IPS-18c (cell line): ENCODE data around the gene ADIRF.
"Not testable (repeated sequence)": the region's sequence is repeated elsewhere in the genome, so short reads cannot be mapped to it uniquely, and the experiment has no call there.

Source experiments
- H3K4me3 ChIP-seq: 2 replicates; pipeline ENCODE4 v1.7.0; 2013; ENCODE audit warnings: low read depth, mild to moderate bottlenecking, low read length, moderate library complexity; ENCODE audit not compliant: insufficient read depth
- H3K9me3 ChIP-seq: one replicate; pipeline ENCODE4 v1.6.1; 2013; ENCODE audit warnings: mild to moderate bottlenecking, low read length, moderate library complexity; ENCODE audit not compliant: control insufficient read depth, insufficient read depth

The ADIRF gene

DNA sequence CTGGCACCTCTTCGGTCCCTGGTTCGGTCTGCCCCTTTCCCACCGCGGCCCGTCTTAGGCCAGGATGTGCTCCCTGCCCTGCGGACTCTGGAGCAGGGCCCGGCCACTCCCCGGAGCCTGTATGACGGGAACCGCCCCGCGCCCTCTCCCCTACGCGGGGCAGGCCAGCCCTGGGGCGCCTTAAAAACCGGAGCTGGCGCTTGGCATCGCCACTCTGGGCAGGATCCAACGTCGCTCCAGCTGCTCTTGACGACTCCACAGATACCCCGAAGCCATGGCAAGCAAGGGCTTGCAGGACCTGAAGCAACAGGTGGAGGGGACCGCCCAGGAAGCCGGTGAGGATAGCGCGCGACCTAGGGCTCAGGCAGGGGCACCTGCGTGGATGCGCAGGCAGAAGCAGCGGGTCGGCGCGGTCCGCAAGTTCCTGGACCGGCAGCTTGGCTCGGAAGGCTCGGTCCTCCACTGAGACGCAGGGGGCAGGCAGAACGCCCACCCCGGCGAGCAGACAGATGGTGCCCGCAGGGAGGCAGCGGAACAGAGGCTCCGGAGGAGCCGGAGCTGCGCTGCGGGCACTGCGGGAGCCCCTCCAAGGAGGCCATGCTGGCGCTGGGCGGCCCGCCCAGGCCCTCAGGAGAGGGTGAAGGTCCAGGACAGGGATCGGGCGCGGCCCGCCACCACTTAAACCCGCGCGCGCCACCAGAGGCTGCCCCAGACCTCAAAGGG is at the start of gene ADIRF:
TSS of gene ADIRF (plus strand) at position 212 of the 723 bp plus-strand sequence. CDS start at position 275, 63 bp downstream.
- Histone ChIP-seq H3K9me3 (no peaks in the 10 kb centered on the region), H3K4me3 (no peak within 1 kb of the TSS)

DNA sequence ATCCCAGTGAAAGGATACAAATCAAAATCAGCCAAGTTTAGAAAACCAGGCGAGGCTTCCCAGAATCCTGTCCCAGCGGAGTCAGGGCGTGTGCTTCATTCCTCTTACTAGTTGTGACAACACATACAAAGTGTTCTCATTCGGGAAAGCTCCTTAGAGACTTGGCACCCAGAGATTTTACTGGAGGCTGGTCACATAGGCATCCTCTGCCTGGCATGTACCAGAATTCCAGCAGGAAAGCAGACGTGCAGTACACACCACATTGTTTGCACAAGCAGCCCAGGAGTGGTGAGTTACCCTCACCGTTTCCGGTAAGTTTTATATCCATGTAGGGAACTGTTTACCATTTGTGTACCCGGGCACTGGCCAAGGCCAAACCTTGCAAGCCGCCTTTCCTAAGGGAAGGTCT is 45.7 kb upstream of the ADIRF start:
- H3K9me3 ChIP-seq, result no peaks in the 10 kb centered on the region
- H3K4me3 ChIP-seq, result no peak overlapping the region

DNA sequence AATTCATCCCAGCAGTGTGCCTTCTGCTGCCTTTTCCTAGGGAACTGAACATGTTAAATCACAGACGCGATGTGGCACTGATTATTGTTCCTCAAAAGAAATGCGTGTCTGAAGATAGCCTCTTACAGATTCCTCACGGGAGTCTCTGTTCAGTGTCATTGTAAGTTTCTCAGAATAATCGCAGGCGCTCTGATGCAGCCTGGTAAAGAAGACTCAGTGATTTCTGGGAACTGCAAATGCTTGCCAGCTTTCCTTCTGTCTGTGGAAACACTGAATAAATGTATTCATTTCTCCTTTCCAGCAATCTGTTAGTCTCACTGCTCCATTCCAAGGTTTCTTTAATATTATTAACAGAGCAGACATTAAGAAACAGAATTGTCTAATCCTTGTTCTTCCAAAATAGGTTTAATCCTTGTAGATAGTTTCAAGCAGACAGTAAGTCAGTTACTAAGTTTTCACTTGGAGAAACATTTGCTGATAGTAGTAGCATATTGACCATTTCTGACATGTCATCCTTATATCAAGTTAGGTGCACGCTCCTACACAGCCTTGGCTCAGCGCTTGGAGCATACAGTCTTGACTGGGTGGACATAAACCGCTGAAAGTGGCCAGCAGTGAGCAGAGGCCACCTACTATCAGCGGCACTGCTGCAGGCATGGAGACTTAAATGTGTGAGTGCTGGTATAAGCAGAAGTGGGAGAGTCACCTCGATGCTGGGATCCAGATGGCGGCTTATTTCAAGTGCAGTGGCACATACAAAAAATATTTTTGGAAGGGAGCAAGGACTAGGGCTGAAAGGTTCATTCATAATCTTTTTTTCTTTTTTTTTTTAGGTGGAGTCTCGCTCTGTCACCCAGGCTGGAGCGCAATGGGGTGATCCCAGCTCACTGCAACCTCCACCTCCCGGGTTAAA is 38.6 kb upstream of the ADIRF start:
- Histone ChIP-seq H3K4me3 (no peak overlapping the region), H3K9me3 (no peaks in the 10 kb centered on the region)

DNA sequence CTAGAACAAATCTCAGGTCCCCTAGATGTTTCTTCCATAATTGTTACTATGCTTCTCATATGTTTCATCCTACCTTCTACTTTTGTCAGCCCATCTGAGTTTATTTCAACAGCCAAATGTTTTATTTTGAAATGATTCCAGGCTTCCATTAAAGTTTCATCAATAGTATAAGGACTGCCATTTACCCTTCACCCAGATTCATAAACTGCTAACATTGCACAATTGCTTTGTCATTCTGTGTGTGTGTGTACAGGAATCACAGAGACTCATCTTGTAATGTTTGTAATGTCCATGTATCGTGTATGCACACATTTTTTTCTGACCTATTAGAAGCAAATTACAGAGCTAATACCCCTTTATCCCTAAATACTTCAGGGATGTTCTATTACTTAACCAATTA is 36.4 kb upstream of the ADIRF start:
- Histone ChIP-seq H3K9me3 (no peaks in the 10 kb centered on the region), H3K4me3 (no peak overlapping the region)

DNA sequence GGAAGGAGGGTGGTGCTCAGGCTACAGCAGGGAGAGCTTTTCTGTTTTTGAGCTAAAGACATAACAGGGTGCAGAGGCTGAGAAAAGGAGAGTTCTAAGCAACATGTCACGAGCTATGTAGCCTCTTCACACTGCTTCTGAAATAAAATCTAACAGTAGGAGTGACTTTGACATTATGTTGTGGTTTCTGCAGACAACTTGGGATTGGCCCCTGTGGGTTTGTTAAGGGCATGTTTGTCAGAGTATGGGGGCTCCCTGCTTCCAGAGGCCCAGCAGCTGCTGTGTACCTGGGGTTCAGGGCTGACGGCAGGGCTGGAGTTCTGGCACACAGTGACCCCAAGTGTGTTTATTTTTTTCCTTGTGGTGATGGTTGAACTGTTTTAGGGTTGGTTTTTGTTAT is 35.6 kb upstream of the ADIRF start:
- Histone ChIP-seq H3K4me3 (no peak overlapping the region), H3K9me3 (no peaks in the 10 kb centered on the region)

DNA sequence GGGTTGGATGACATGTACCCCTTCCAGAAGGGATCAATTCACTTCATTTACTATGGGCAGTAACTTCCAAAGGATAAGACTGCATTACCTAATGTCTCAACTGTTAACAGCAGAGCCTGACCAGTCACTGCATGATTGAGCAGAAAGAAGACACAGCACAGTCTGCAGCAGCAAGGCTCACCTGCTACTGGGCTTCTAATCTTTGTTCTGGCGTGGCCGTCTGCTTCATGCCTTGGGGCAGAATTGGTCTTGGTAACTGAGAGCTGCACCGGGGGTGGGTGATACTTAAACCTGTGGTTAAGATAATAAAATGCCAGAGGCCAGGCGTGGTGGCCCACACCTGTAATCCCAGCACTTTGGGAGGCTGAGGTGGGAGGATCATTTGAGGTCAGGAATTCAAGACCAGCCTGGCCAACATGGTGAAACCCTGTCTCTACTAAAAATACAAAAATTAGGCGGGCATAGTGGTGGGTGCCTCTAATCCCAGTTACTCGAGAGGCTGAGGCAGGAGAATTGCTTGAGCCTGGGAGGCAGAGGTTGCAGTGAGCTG is 34.0 kb upstream of the ADIRF start:
- H3K4me3 ChIP-seq, H3K9me3 ChIP-seq: not testable (repeated sequence)

DNA sequence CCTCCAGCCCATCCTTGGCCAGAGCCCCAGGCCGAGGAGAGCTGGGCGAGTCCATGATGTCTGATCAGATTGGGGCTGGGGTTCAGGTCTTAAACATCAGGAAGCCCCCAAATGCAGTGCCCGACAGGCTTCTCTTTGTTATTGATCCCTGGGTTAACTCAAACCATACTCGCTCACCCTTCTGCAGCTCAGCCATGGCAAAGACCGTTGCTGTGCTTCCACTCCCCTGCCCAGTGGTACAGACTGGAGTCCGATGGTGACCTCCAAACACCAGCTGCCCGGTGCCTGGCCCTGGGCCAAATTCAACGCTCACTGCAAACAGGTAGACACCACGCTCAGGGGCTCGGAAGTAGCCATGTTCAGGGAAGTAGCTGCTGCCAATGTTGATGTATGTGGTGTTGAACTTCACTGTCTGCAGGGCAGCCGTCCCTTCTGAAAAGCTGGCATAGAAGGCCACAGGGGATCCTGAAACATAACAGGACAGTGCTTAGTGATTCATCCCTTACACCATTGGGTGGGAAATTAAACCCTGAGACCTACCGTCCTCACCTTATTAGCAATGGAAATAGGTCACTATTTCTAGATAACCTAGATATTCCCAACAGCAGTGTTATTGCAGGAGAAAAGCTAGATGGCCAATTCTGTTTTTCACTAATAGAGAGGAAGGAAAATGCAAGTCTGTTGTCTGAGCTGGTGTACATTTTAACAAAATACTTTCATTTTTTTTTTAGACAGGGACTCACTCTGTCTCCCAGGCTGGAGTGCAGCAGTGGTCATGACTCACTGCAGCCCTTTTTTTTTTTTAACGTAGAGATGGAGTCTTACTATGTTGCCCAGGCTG is 31.4 kb upstream of the ADIRF start:
- Histone ChIP-seq H3K4me3 (no peak overlapping the region), H3K9me3 (no peaks in the 10 kb centered on the region)

DNA sequence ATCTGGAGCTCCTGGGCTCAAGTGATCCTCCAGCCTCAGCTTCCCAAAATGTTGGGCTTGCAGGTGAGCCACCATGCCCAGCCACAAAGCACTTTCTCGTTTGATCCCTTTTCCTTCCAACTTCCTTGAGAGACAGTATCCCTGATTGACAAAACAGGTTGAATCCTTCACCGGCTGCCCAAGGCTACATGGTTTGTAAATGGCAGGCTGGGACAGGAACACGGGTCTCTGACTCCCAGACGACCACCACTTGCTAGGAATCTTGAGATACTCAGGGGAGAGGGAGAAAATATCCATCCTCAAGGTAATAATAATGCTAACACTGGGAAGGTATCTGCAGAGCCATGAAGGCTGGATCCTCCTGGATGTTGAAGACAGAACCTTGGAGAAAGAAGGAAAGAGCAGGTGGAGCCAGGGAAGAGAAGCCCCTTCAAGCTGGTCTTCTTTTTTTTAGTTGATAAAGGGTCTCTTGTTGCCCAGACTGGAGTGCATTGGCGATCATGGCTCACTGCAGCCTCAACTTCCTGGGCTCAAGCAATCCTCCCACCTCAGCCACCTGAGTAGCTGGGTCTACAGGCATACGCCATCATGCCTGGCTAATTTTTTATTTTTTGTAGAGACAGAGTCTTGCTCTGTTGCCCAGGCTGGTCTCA is 30.7 kb upstream of the ADIRF start:
- Histone ChIP-seq H3K9me3 (no peaks in the 10 kb centered on the region), H3K4me3 (no peak overlapping the region)

DNA sequence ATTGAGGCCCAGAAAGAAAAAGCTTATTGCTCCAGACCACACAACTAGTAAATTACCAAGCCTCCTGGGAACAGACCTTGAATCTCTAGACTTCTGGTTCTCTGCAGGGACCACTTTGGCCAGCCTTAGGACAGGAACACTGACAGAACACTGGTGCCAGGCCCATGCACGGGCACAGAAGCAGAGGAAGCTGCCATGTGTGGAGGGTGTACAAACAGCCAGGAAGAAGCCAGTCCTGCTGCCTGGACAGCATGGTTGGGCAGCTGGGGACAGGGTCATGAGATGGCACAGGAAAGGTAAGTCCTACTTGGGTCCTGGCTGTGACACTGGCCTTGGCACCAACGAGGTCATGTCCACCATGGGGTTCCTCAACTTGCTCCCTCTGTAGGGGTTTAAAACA is 30.0 kb upstream of the ADIRF start:
- Histone ChIP-seq H3K9me3 (peaks cover 2% of the 10 kb centered on the region), H3K4me3 (no peak overlapping the region)

DNA sequence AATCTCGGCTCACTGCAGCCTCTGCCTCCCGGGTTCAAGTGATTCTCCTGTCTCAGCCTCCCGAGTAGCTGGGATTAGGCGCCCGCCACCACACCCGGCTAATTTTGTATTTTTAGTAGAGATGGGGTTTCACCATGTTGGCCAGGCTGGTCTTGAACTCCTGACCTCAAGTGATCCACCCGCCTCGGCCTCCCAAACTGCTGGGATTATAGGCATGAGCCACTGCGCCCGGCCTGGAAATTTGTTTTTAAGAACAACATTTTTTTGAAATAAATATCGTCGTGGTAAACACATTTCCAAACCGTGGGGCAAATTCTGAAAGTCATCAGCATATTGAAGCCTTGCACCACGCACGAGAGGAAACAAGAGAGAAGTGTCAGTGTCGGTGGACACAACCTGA is 28.2 kb upstream of the ADIRF start:
- not testable (repeated sequence) for H3K9me3 ChIP-seq, H3K4me3 ChIP-seq

DNA sequence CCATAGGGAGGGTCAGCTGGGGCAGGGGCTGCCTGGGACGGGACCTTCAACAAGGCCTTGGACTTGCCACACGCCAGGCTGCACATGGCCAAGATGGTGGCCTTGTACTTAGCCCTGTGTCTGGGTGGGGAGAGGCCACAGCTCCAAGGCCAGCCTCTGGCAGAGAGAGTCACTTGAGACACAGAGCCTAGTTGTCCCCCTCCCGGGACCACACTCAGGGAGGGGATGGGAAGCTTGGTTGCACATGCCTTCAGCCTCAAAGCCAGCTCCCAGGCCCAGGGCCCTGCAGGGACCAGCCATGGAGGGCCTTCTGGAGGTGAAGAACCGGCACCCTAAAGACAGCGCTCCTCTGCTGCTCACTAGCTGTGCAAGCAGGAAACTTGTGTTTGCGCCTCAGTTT is 27.6 kb upstream of the ADIRF start:
- peaks cover 2% of the 10 kb centered on the region for H3K9me3 ChIP-seq
- H3K4me3 ChIP-seq, result no peak overlapping the region

DNA sequence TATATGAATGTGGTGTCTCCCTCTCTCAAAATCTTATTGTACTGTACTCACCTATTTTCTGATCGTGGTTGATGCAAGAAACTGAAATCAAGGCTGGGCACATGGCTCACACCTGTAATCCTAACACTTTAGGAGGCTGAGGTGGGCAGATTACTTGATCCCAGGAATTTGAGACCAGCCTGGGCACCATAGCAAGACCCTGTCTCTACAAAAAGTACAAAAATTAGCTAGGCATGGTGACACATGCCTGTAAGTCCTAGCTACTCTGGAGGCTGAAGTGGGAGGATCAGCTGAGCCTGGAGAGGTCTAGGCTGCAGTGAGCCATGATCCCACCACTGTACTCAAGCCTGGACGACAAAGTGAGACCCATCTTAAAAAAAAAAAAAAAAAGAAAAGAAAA is 26.9 kb upstream of the ADIRF start:
- Histone ChIP-seq H3K9me3 (peaks cover 2% of the 10 kb centered on the region), H3K4me3 (no peak overlapping the region)

DNA sequence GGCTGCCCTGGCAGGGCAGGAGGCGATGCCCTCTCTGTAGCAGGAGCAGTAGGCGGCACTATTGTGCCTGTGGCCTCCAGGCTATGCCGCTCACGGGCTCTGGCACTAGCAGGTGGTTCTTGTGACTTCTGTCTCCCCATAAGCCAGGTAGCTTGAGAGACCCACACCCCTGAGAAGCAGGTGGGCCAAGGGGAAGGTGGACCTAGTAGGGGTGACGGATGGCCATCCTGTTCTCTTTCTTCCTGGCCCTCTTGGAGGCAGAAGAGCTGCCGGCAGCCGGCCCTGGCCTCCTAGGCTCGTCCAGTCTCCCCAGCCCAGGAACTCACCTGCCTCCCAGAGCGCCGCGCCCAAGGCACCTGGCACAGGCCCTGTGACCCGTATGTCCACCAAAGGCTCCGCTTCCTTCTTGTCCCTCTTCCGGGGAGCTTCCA is 26.3 kb upstream of the ADIRF start:
- Histone ChIP-seq H3K9me3 (peaks cover 2% of the 10 kb centered on the region), H3K4me3 (no peak overlapping the region)

DNA sequence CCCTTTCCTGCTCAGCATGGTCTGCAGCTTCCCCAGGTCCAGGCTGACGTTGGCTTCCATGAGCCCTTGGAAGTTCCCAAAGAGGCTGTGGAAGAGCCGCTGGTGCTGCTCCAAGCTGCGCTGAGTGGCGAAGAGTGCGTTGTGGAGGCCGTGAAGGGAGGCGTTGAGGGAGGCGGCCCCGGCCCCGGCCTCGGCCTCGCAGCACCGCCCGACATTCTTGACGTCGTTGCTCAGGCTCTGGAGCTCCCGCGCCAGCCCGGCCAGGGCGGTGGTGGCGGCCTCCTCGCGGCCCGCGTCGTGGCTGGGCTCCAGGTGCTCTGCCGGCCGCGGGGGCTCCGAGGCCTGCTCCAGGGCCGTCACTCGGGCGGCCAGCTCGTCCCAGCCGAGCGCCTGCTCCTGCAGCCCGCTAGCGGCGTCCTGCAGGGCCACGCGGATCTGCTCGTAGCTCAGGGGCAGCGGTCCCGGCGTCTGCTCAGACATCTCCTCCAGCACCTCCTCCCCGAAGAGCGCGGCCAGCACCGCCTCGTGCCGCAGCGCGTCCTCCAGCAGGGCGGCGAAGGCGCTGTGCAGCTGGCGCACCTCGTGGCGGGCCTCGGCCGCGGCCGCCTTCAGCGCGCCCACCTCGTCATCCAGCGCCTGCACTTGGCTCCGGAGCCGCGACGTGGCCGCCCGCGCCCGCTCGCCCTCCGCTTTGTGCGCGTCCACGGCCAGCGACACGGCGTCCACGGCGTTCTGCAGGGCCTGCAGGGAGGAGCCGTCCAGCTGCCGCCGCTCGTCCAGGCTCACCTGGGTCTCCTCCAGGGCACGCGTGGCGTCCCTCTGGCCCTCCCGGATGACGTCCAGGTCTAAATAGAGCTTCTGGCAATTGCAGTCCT is 25.6 kb upstream of the ADIRF start:
- peaks cover 2% of the 10 kb centered on the region for H3K9me3 ChIP-seq
- no peak overlapping the region for H3K4me3 ChIP-seq

DNA sequence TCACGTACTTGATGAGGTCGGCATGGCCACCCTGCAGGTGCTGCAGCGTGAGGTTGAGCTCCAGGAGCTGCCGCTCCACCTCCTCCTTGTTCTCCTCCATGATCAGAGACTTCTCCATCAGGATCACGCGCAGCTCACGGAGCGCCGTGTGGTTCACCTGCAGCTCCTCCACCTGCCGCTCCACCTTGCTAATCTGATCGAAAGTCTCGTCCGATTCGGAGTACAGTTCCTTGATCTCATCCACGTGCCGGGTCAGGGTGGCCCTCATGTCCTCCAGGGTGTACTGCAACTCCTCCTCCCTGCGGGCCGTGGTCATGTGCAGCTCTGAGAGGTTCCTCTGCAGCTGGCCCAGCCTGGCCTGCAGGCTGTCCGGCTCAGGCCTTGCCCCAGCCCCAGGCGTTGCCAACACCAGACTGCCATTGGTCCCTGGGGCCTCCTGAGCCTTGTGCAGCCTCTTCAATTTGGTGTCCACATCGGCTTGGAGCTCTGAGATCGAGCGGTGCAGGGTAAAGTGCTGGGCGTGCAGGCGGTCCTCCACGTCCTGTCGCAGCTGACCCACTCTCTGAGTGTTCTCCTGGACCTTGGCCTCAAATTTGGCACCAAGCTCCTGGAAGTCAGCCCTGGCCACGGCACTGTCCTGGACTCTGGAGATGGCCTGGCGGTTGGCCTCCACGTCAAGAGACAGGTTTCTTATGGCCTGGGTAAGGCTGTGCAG is 24.8 kb upstream of the ADIRF start:
- H3K4me3 ChIP-seq, result no peak overlapping the region
- H3K9me3 ChIP-seq, result peaks cover 2% of the 10 kb centered on the region
